Measurements from ENCODE around the gene DPM3. TPM values are rescaled to one million over a fixed set of nuclear protein-coding genes. Genes with fewer than 3 reads are reported as not detected.

DPM3 gene
- total and polyA plus RNA-seq, 2 of the 13 experiments (the other 11 are each of a cell fraction or from before 2014, with no cell fraction given) = 23.2 to 53.4 TPM

- TF ChIP-seq, protein P1, sequence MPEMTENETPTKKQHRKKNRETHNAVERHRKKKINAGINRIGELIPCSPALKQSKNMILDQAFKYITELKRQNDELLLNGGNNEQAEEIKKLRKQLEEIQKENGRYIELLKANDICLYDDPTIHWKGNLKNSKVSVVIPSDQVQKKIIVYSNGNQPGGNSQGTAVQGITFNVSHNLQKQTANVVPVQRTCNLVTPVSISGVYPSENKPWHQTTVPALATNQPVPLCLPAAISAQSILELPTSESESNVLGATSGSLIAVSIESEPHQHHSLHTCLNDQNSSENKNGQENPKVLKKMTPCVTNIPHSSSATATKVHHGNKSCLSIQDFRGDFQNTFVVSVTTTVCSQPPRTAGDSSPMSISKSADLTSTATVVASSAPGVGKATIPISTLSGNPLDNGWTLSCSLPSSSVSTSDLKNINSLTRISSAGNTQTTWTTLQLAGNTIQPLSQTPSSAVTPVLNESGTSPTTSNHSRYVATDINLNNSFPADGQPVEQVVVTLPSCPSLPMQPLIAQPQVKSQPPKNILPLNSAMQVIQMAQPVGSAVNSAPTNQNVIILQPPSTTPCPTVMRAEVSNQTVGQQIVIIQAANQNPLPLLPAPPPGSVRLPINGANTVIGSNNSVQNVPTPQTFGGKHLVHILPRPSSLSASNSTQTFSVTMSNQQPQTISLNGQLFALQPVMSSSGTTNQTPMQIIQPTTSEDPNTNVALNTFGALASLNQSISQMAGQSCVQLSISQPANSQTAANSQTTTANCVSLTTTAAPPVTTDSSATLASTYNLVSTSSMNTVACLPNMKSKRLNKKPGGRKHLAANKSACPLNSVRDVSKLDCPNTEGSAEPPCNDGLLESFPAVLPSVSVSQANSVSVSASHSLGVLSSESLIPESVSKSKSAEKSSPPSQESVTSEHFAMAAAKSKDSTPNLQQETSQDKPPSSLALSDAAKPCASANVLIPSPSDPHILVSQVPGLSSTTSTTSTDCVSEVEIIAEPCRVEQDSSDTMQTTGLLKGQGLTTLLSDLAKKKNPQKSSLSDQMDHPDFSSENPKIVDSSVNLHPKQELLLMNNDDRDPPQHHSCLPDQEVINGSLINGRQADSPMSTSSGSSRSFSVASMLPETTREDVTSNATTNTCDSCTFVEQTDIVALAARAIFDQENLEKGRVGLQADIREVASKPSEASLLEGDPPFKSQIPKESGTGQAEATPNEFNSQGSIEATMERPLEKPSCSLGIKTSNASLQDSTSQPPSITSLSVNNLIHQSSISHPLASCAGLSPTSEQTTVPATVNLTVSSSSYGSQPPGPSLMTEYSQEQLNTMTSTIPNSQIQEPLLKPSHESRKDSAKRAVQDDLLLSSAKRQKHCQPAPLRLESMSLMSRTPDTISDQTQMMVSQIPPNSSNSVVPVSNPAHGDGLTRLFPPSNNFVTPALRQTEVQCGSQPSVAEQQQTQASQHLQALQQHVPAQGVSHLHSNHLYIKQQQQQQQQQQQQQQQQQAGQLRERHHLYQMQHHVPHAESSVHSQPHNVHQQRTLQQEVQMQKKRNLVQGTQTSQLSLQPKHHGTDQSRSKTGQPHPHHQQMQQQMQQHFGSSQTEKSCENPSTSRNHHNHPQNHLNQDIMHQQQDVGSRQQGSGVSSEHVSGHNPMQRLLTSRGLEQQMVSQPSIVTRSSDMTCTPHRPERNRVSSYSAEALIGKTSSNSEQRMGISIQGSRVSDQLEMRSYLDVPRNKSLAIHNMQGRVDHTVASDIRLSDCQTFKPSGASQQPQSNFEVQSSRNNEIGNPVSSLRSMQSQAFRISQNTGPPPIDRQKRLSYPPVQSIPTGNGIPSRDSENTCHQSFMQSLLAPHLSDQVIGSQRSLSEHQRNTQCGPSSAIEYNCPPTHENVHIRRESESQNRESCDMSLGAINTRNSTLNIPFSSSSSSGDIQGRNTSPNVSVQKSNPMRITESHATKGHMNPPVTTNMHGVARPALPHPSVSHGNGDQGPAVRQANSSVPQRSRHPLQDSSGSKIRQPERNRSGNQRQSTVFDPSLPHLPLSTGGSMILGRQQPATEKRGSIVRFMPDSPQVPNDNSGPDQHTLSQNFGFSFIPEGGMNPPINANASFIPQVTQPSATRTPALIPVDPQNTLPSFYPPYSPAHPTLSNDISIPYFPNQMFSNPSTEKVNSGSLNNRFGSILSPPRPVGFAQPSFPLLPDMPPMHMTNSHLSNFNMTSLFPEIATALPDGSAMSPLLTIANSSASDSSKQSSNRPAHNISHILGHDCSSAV (CRISPR knock-in tag; IDR thresholded peaks at IDR 0.05; ENCODE audit: borderline replicate concordance) = no peak
- TF ChIP-seq MIXL1 (CRISPR knock-in tag; IDR thresholded peaks at IDR 0.05) = peak; percentile 17; the same call in 1 of the 2 replicates
- no peak for TF ChIP-seq HOMEZ (CRISPR knock-in tag; IDR thresholded peaks at IDR 0.05; ENCODE audit: low read depth)
- TF ChIP-seq SP1 (IDR thresholded peaks at IDR 0.05) = no peak
- TF ChIP-seq SP1 (CRISPR knock-in tag; IDR thresholded peaks at IDR 0.05) = peak; percentile 72; the same call in 1 of the 2 replicates
- no peak for TF ChIP-seq NR2F1 (CRISPR knock-in tag; IDR thresholded peaks at IDR 0.05)
- peak; percentile 62 for TF ChIP-seq ZBTB20 (CRISPR knock-in tag; IDR thresholded peaks at IDR 0.05; ENCODE audit: borderline replicate concordance, low read depth)
- TF ChIP-seq, protein P2, sequence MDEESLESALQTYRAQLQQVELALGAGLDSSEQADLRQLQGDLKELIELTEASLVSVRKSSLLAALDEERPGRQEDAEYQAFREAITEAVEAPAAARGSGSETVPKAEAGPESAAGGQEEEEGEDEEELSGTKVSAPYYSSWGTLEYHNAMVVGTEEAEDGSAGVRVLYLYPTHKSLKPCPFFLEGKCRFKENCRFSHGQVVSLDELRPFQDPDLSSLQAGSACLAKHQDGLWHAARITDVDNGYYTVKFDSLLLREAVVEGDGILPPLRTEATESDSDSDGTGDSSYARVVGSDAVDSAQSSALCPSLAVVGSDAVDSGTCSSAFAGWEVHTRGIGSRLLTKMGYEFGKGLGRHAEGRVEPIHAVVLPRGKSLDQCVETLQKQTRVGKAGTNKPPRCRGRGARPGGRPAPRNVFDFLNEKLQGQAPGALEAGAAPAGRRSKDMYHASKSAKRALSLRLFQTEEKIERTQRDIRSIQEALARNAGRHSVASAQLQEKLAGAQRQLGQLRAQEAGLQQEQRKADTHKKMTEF (CRISPR knock-in tag; IDR thresholded peaks at IDR 0.05) = peak; percentile 67
- TF ChIP-seq, protein P3, sequence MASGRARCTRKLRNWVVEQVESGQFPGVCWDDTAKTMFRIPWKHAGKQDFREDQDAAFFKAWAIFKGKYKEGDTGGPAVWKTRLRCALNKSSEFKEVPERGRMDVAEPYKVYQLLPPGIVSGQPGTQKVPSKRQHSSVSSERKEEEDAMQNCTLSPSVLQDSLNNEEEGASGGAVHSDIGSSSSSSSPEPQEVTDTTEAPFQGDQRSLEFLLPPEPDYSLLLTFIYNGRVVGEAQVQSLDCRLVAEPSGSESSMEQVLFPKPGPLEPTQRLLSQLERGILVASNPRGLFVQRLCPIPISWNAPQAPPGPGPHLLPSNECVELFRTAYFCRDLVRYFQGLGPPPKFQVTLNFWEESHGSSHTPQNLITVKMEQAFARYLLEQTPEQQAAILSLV (CRISPR knock-in tag; IDR thresholded peaks at IDR 0.05; ENCODE audit: borderline replicate concordance) = 0 out of 2 replicates have a peak, but pooled peaks have one; percentile 58
- TF ChIP-seq, protein P4, sequence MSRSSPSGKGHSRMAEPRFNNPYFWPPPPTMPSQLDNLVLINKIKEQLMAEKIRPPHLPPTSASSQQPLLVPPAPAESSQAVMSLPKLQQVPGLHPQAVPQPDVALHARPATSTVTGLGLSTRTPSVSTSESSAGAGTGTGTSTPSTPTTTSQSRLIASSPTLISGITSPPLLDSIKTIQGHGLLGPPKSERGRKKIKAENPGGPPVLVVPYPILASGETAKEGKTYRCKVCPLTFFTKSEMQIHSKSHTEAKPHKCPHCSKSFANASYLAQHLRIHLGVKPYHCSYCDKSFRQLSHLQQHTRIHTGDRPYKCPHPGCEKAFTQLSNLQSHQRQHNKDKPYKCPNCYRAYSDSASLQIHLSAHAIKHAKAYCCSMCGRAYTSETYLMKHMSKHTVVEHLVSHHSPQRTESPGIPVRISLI (CRISPR knock-in tag; IDR thresholded peaks at IDR 0.05; ENCODE audit: borderline replicate concordance) = 0 out of 2 replicates have a peak, but pooled peaks have one; percentile 59
- TF ChIP-seq, protein P5, sequence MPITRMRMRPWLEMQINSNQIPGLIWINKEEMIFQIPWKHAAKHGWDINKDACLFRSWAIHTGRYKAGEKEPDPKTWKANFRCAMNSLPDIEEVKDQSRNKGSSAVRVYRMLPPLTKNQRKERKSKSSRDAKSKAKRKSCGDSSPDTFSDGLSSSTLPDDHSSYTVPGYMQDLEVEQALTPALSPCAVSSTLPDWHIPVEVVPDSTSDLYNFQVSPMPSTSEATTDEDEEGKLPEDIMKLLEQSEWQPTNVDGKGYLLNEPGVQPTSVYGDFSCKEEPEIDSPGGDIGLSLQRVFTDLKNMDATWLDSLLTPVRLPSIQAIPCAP (CRISPR knock-in tag; IDR thresholded peaks at IDR 0.05; ENCODE audit: low read depth) = no peak
- TF ChIP-seq RARG (CRISPR knock-in tag; IDR thresholded peaks at IDR 0.05; ENCODE audit: low read depth) = no peak
- TF ChIP-seq ZNF17 (CRISPR knock-in tag; IDR thresholded peaks at IDR 0.05) = no peak
- TF ChIP-seq ZBTB38 (CRISPR knock-in tag; IDR thresholded peaks at IDR 0.05) = no peak
- peak; percentile 67 for TF ChIP-seq PHF8 (CRISPR knock-in tag; IDR thresholded peaks at IDR 0.05)
These were observed 4.8 kb downstream of the DPM3 start, which contains the start of gene SLC50A1 (continued) for GRCh38 chr1:155135415-155136028.
